A673 (cell line): ENCODE data around the gene CKMT2.

Source experiments
- EZH2 ChIP-seq: fragments of 200-600 bp; sonication (generic); IDR thresholded peaks from 2 replicates; pipeline ENCODE4 v1.6.1; 2017; ENCODE audit warnings: borderline replicate concordance, low read depth, mild to moderate bottlenecking, mixed read lengths, antibody characterized with exemption, low read length; ENCODE audit not compliant: poor library complexity, severe bottlenecking
- TF ChIP-seq, protein P1 (sequence below): fragments of 300-800, 200-600 bp; sonication (generic); conservative IDR thresholded peaks from 2 replicates; pipeline ENCODE4 v1.5.1; 2017; ENCODE audit warnings: low read depth, mild to moderate bottlenecking, antibody characterized with exemption, low read length, moderate library complexity, mixed read lengths

DNA sequence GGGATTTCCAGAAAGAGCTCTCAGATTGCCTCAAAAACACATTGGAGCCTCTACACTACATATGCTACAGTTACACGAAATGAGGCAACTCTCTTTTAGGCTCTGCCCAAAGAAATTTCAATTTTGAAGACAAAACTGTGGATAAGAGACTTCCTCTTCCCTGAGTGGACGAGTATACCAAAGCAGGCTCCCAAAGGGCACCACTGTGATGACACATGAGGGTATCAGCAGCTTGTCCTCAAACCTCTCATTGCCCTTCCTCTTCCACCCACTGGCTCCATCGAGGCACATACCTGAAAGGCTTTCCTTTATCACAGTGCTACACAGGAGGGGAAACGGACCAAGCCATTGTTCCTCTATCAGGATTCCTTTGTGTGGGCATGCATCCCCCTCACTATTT lies 11.3 kb downstream of the CKMT2 start:
- TF ChIP-seq, protein P1, sequence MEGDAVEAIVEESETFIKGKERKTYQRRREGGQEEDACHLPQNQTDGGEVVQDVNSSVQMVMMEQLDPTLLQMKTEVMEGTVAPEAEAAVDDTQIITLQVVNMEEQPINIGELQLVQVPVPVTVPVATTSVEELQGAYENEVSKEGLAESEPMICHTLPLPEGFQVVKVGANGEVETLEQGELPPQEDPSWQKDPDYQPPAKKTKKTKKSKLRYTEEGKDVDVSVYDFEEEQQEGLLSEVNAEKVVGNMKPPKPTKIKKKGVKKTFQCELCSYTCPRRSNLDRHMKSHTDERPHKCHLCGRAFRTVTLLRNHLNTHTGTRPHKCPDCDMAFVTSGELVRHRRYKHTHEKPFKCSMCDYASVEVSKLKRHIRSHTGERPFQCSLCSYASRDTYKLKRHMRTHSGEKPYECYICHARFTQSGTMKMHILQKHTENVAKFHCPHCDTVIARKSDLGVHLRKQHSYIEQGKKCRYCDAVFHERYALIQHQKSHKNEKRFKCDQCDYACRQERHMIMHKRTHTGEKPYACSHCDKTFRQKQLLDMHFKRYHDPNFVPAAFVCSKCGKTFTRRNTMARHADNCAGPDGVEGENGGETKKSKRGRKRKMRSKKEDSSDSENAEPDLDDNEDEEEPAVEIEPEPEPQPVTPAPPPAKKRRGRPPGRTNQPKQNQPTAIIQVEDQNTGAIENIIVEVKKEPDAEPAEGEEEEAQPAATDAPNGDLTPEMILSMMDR, result no peak
- no peak for TF ChIP-seq EZH2
